Endothelial cell of umbilical vein (primary cell): ENCODE measurements around the gene COMP. TPM values are rescaled to one million over a fixed set of nuclear protein-coding genes. Genes with fewer than 3 reads are reported as not detected.
"Not testable (repeated sequence)": the region's sequence is repeated elsewhere in the genome, so short reads cannot be mapped to it uniquely, and the experiment has no call there.

Experiments used
- BruUV-seq: library from RNA; stranded (reverse); fragments of 400-500 nt; replicated peaks from 2 replicates; lab custom pipeline; 2021; lab: Mats Ljungman, UMichigan
- CTCF ChIA-PET: fragments of 300-600, 350-600 bp; sonication (Branson Sonifier 250); formaldehyde crosslinking; loops from one replicate; lab custom pipeline; 2021; ENCODE audit warnings: antibody characterized with exemption, inconsistent platforms; lab: Charles Lee
- POLR2A ChIA-PET: fragments of 300-600, 350-600 bp; sonication (Branson Sonifier 250); formaldehyde crosslinking; loops from one replicate; lab custom pipeline; 2021; ENCODE audit warnings: antibody characterized with exemption, inconsistent platforms; lab: Charles Lee
- DNase-seq: peaks from one replicate; pipeline ENCODE4 v3.0.0-alpha.2; 2011; ENCODE audit warnings: low read depth, low spot score
- FAIRE-seq: peaks from 2 replicates; lab custom pipeline; 2011; peaks lifted over from hg19 to GRCh38; lab: Jason Lieb, UNC
- H2AFZ ChIP-seq: 2 replicates; pipeline ENCODE4 v1.6.0; 2012; ENCODE audit warnings: low read depth, low read length, control low read depth, inconsistent platforms
- H3K27ac ChIP-seq: 2 replicates; pipeline ENCODE4 v1.5.1; 2011; ENCODE audit warnings: low read depth, mild to moderate bottlenecking, control low read depth, low read length, moderate library complexity; ENCODE audit not compliant: insufficient read depth
- H3K27me3 ChIP-seq, 2 experiments: 2 replicates each; pipeline versions ENCODE4 v1.6.0 to v1.6.1; 2011; ENCODE audit warnings: low read length in 2 of 2, mixed read lengths in 1 of 2; ENCODE audit not compliant: control insufficient read depth in 2 of 2, insufficient read depth in 2 of 2
- H3K36me3 ChIP-seq, 2 experiments: 2 replicates in 1 of 2; 3 replicates in 1 of 2; pipeline ENCODE4 v1.5.1; 2011; ENCODE audit warnings: low read length in 2 of 2, mild to moderate bottlenecking in 1 of 2, moderate library complexity in 1 of 2; ENCODE audit not compliant: control insufficient read depth in 2 of 2, insufficient read depth in 2 of 2; ENCODE audit errors: extremely low read depth in 1 of 2
- H3K4me1 ChIP-seq: 3 replicates; pipeline ENCODE4 v1.5.1; 2011; ENCODE audit warnings: mild to moderate bottlenecking, low read length; ENCODE audit not compliant: control insufficient read depth, insufficient read depth; ENCODE audit errors: extremely low read depth
- H3K4me2 ChIP-seq: 2 replicates; pipeline ENCODE4 v1.6.1; 2011; ENCODE audit warnings: low read length, control low read depth, mixed read lengths; ENCODE audit not compliant: insufficient read depth
- H3K4me3 ChIP-seq, 3 experiments: fragments of 200-600 bp in 1 of 3; sonication (generic), shearing (Covaris generic) in 1 of 3; replicated peaks in 1 of 3; 2 replicates each; pipeline ENCODE4 v1.5.1; 2011 to 2016; ENCODE audit warnings: control low read depth in 3 of 3, low read length in 3 of 3, mild to moderate bottlenecking in 2 of 3, inconsistent platforms in 1 of 3, low read depth in 1 of 3, moderate library complexity in 1 of 3; ENCODE audit not compliant: insufficient read depth in 1 of 3
- H3K79me2 ChIP-seq: 2 replicates; pipeline ENCODE4 v1.6.0; 2012; ENCODE audit warnings: low read length, inconsistent platforms; ENCODE audit not compliant: control insufficient read depth, insufficient read depth
- H3K9ac ChIP-seq: replicated peaks from 2 replicates; pipeline ENCODE3; 2011; ENCODE audit warnings: low read length, control low read depth; ENCODE audit not compliant: insufficient read depth; ENCODE audit errors: extremely low read depth
- H3K9me1 ChIP-seq: replicated peaks from 3 replicates; pipeline ENCODE4 v1.6.0; 2011; ENCODE audit warnings: mild to moderate bottlenecking, low read length; ENCODE audit not compliant: control insufficient read depth, insufficient read depth; ENCODE audit errors: extremely low read depth
- H3K9me3 ChIP-seq: replicated peaks from 2 replicates; pipeline ENCODE4 v1.5.1; 2012; ENCODE audit warnings: low read length, inconsistent platforms; ENCODE audit not compliant: control insufficient read depth, insufficient read depth
- H4K20me1 ChIP-seq: replicated peaks from 2 replicates; pipeline ENCODE3; 2011; ENCODE audit warnings: mild to moderate bottlenecking, low read length; ENCODE audit not compliant: control insufficient read depth, insufficient read depth; ENCODE audit errors: extremely low read depth
- EZH2 ChIP-seq: IDR thresholded peaks from 2 replicates; pipeline ENCODE4 v1.6.1; 2012; ENCODE audit warnings: borderline replicate concordance, low read depth, mild to moderate bottlenecking, moderate library complexity, low read length, inconsistent platforms; ENCODE audit not compliant: severe bottlenecking
- GATA2 ChIP-seq: IDR thresholded peaks from 2 replicates; pipeline ENCODE4 v1.7.0; 2011; ENCODE audit warnings: low read depth, mild to moderate bottlenecking, moderate library complexity, mixed read lengths, low read length; ENCODE audit not compliant: insufficient read length, insufficient read depth
- JUN ChIP-seq: IDR thresholded peaks from 2 replicates; pipeline ENCODE4 v1.6.1; 2011; ENCODE audit warnings: borderline replicate concordance, low read depth; ENCODE audit not compliant: insufficient read length, insufficient read depth
- POLR2A ChIP-seq: IDR thresholded peaks from 2 replicates; pipeline ENCODE4 v1.6.1; 2012; ENCODE audit warnings: low read depth, mild to moderate bottlenecking, control low read depth, low read length
- dilution Hi-C: fragments of 300-500 bp; cut with MboI; formaldehyde crosslinking; loops from one replicate; pipeline ENCODE4 v1.15.0; 2019; ENCODE audit warnings: low sequenced_read_pairs; ENCODE audit not compliant: extremely low pct_ligation_motif_present
- intact Hi-C: fragments of 100-400 bp; cut with micrococcal nuclease; formaldehyde crosslinking; loops from one replicate; pipeline ENCODE4 v1.10.0; 2022
- polyA plus RNA-seq, 4 experiments: library from polyadenylated mRNA; depleted of rRNA in 3 of 4; stranded (reverse) in 3 of 4; unstranded in 1 of 4; fragments of >200 nt; gene quantifications; 2 replicates each; pipeline versions ENCODE4 v1.2.1 to v1.2.3, GENCODE V29; 2011 to 2012; ENCODE audit warnings: missing spikeins in 1 of 4
- total RNA-seq: library from RNA; stranded (reverse); gene quantifications from 2 replicates; pipeline ENCODE4 v1.2.3, GENCODE V29; 2021

The COMP gene
- total and polyA plus RNA-seq, 2 donors (not counting 3 experiments of a cell fraction or from before 2014, with no cell fraction given) = not detected

DNA sequence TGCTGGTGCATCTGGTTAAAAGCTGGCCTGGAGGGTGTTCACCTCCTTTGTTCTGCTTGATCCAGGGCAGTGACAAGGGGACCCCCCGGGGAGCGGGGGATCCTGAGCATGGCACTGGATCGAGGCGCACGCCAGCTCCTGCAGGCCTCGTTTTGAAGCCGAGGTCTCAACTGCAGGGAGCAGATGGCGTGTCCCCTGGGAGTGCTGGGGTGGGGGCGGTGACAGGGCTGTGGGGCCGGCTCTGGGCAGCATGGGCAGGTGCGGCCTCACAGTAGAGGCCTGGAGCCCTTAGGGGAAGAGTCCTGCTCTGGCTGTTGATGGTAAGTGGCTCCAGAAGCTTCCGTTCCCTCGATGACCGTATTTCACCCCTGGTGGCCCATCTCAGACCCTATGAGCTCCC lies 55.8 kb downstream of the COMP start:
- BruUV-seq = no TSS peak
- Histone ChIP-seq H4K20me1 (no peaks in the 10 kb centered on the region), H3K27ac (no peak overlapping the region), H3K9ac (no peak overlapping the region), H3K79me2 (no peaks in the 10 kb centered on the region), H3K27me3 (no peaks in the 10 kb centered on the region), H3K9me1 (no peaks in the 10 kb centered on the region), H2AFZ (no peak overlapping the region), H3K4me1 (no peaks in the 10 kb centered on the region), H3K4me3 (no peak overlapping the region), H3K36me3 (no peaks in the 10 kb centered on the region), H3K9me3 (no peaks in the 10 kb centered on the region), H3K4me2 (no peak overlapping the region)
- ChIA-PET CTCF (interaction anchor here (0.6 kb wide), 1 partner anchor 79 kb away, joined by 3 read pairs; no protein-coding TSS in a partner anchor), POLR2A (no interaction called here)
- DNase-seq (no peak), FAIRE-seq (no peak)
- intact Hi-C loops = no loop called here
- dilution Hi-C loops = no loop called here
- TF ChIP-seq POLR2A (no peak), JUN (no peak), GATA2 (no peak), EZH2 (no peak)

DNA sequence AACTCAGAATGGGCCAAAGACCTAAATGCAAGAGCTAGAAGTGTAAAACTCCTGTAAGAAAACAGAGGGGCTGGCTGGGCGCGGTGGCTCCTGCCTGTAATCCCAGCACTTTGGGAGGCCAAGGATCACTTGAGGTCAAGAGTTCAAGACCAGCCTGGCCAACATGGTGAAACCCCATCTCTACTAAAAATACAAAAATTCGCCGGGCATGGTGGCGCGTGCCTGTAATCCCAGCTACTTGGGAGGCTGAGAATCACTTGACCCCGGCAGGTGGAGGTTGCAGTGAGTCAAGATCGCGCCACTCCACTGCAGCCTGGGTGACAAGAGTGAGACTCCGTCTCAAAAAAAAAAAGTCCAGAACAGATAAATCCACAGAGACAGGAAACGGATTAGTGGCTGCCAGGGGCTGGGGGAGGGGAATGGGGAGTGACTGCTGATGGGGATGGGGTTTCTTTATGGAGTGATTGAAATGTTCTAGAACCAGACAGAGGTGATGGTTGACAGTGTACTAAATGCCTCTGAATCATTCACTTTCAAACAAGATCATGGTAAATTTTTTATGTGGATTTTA lies 57.3 kb downstream of the COMP start:
- intact Hi-C loops, BruUV-seq, H3K9ac ChIP-seq, H3K4me3 ChIP-seq, H4K20me1 ChIP-seq, H3K27ac ChIP-seq, dilution Hi-C loops, H3K4me1 ChIP-seq, POLR2A ChIA-PET, H2AFZ ChIP-seq, H3K9me1 ChIP-seq, H3K27me3 ChIP-seq, CTCF ChIA-PET, H3K36me3 ChIP-seq, H3K4me2 ChIP-seq, DNase-seq, H3K9me3 ChIP-seq, H3K79me2 ChIP-seq: not testable (repeated sequence)
- FAIRE-seq = peak; percentile 53
